Activated T-cell treated with anti-CD3 and anti-CD28 coated beads, Interleukin-2, amount 50 U/mL, for 48 hours (primary cell): ENCODE data around the gene ECE2.
A peak's percentile ranks its signal among the peaks of the same experiment; 100 is the strongest.

Experiments
- DNase-seq, 2 experiments: peaks; one replicate each; pipeline ENCODE4 v3.0.0-alpha.2; 2020

The ECE2 gene

GRCh38 chr3:184275381-184275701 is 481 bp upstream of the ECE2 start:
- no peak for DNase-seq

GRCh38 chr3:184277366-184277765 is 1.5 kb downstream of the ECE2 start:
- no peak for DNase-seq

- no peak for DNase-seq
Measured at GRCh38 chr3:184282941-184283340, 7.1 kb downstream of the ECE2 start.

- DNase-seq, result no peak
Measured at GRCh38 chr3:184283681-184284080, 7.9 kb downstream of the ECE2 start.

- peak; percentile 36 to 44 for DNase-seq
Measured at GRCh38 chr3:184284696-184285095, 8.9 kb downstream of the ECE2 start.

- peak; percentile 79 to 84 for DNase-seq
Measured at GRCh38 chr3:184289426-184289938, 13.7 kb downstream of the ECE2 start.

GRCh38 chr3:184290331-184290730 is 14.5 kb downstream of the ECE2 start:
- no peak for DNase-seq

- no peak for DNase-seq
Measured at GRCh38 chr3:184291044-184291737, 15.4 kb downstream of the ECE2 start.

GRCh38 chr3:184291738-184292445 is 16.1 kb downstream of the ECE2 start:
- DNase-seq, result no peak

- no peak for DNase-seq
Measured at GRCh38 chr3:184295771-184296170, 19.9 kb downstream of the ECE2 start.

- DNase-seq, result no peak
Measured at GRCh38 chr3:184296616-184297015, 20.8 kb downstream of the ECE2 start.

GRCh38 chr3:184298759-184299487 is 23.1 kb downstream of the ECE2 start, which contains the start of gene PSMD2:
Gene PSMD2, plus strand, starts transcription at chr3:184299241. Its CDS starts 26 bp downstream, at chr3:184299267.
- DNase-seq, result peak; percentile 98 to 99

- no peak for DNase-seq
Measured at GRCh38 chr3:184299488-184300377, 23.9 kb downstream of the ECE2 start.

- DNase-seq, result no peak
Measured at GRCh38 chr3:184300378-184300720, 24.5 kb downstream of the ECE2 start.

- DNase-seq, result no peak
Measured at GRCh38 chr3:184305577-184305976, 29.8 kb downstream of the ECE2 start.

- no peak for DNase-seq
Measured at GRCh38 chr3:184306341-184306972, 30.6 kb downstream of the ECE2 start.

- no peak for DNase-seq
Measured at GRCh38 chr3:184307915-184308314, 32.1 kb downstream of the ECE2 start.

- no peak for DNase-seq
Measured at GRCh38 chr3:184308744-184309143, 32.9 kb downstream of the ECE2 start.

GRCh38 chr3:184311633-184312032 is 35.8 kb downstream of the ECE2 start:
- no peak for DNase-seq

GRCh38 chr3:184314363-184314699 is 38.5 kb downstream of the ECE2 start, which contains the start of gene EIF4G1:
Gene EIF4G1, plus strand, starts transcription at chr3:184314606. Its CDS starts 1,191 bp downstream, at chr3:184315797.
- peak; percentile 92 to 94 for DNase-seq

- peak; percentile 63 to 72 for DNase-seq
Measured at GRCh38 chr3:184314700-184315542, 39.1 kb downstream of the ECE2 start.
